Measurements from ENCODE around the gene BCAP31.

DNA sequence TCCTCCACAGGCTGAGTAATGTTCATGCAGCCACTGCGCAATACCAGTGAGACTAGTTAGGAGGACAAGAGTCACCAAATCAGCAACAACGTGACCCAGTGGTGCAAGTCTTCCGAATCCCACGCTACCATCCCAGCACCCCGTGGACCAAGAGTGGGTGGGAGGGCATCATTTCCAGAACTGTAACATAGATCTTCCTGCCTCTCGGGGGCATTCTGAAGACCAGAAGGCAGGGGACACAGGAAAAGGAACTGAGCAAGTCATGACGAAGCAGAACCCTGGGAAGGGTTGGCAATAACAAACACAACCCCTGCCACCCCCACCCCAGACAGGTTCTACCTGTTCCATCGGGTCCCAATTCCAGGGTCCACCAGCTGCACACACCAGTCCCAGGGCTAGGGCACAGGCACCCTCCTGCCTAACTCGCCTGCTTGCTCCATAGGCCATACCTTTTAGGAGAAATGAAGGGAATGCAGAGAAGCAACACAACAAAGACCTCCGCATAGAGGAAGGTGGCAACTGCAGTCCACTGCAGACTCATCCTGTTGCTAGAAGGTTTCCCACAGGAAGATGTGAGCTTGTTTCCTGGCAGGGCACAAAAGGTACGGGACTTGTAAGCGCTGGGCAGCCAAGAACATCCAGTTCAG is 1.4 kb downstream of the BCAP31 start:
- TF ChIP-seq, protein P1, sequence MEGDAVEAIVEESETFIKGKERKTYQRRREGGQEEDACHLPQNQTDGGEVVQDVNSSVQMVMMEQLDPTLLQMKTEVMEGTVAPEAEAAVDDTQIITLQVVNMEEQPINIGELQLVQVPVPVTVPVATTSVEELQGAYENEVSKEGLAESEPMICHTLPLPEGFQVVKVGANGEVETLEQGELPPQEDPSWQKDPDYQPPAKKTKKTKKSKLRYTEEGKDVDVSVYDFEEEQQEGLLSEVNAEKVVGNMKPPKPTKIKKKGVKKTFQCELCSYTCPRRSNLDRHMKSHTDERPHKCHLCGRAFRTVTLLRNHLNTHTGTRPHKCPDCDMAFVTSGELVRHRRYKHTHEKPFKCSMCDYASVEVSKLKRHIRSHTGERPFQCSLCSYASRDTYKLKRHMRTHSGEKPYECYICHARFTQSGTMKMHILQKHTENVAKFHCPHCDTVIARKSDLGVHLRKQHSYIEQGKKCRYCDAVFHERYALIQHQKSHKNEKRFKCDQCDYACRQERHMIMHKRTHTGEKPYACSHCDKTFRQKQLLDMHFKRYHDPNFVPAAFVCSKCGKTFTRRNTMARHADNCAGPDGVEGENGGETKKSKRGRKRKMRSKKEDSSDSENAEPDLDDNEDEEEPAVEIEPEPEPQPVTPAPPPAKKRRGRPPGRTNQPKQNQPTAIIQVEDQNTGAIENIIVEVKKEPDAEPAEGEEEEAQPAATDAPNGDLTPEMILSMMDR (IDR thresholded peaks at IDR 0.05) = no peak
- no peak for TF ChIP-seq EP300 (IDR thresholded peaks at IDR 0.05)
- TF ChIP-seq POLR2A (IDR thresholded peaks at IDR 0.05) = no peak

All from tibial nerve (tissue), 4 donors.